Hepatic stellate cell (primary cell): ENCODE measurements around the gene MUC2.
"Not testable (repeated sequence)": the region's sequence is repeated elsewhere in the genome, so short reads cannot be mapped to it uniquely, and the experiment has no call there.

Experiments used
- DNase-seq: peaks from one replicate; pipeline ENCODE4 v3.0.0; 2011; ENCODE audit warnings: low spot score

The MUC2 gene

DNA sequence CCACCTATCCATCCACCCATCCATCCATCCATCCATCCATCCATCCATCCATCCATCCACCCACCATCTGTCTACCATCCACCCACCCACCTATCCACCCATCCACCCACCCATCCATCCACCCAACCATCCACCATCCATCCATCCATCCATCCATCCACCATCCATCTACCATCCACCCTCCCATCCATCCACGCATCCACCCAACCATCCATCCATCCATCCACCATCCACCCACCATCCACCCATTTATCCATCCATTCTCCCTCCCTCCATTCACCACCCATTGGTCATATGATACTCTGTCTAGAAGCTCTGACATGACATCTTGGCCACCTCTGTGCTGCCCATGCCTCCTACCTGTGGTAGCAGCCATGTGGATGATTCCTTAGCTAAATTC is 31.7 kb downstream of the MUC2 start:
- DNase-seq, result no peak

DNA sequence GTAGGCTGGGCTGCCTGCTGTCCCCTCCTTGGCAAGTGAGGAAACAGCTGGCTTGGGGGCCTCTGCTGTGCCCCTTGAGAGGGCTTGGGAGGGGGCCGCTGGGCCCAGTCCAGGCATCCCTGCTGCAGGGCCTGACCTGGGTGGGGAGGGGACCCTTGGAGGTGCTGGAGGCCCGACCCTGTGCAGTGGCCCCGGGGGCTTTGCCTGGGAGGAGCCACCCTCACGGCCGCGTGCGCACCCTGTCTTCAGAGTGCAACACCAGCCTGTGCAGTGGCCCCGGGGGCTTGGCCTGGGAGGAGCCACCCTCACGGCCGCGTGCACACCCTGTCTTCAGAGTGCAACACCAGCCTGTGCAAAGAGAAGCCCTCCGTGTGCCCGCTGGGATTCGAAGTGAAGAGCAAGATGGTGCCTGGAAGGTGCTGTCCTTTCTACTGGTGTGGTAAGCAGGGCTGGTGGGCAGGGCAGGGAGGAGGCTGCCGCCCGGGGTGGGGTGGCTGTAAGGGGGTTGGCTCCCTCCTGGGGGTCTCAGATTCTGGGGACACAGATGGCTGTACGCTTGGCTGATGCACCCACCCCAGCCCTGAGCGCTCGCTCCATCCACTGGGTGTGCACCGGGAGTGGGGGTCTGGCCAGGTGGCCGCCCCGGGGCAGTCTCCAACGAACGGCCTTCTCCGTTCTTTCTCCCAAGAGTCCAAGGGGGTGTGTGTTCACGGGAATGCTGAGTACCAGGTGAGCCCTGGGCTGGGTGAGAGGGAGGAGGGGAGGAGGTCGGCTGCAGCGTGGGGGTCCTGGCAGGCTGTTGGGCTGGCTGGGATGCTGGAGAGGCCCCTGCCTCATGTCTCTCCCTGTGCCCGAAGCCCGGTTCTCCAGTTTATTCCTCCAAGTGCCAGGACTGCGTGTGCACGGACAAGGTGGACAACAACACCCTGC is 32.9 kb downstream of the MUC2 start:
- DNase-seq, result no peak

DNA sequence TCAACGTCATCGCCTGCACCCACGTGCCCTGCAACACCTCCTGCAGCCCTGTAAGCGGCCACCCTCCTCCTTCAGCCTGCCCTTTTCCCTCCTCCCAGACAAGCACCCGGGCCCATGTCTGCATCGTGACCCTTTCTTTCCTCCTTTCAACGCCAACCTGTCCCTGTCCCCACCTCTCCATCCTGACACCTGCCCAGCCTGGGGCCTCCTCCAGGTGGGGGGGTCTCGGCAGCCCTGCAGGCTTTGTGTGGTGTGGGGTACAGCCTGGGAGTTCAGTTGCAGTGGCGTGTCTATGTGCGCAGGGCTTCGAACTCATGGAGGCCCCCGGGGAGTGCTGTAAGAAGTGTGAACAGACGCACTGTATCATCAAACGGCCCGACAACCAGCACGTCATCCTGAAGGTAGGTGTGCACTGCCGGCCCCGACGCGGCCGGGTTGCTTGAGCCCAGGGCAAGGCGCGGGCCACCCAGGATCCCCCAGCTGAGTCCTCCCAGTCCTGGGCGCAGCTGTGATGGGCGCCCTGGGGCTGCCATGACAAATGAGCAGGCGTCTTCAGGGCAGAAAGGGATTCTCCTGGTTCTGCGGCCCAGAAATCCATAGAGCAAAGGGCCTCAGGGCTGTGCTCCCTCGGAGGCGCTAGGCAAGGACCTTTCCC is 33.7 kb downstream of the MUC2 start:
- DNase-seq, result no peak

DNA sequence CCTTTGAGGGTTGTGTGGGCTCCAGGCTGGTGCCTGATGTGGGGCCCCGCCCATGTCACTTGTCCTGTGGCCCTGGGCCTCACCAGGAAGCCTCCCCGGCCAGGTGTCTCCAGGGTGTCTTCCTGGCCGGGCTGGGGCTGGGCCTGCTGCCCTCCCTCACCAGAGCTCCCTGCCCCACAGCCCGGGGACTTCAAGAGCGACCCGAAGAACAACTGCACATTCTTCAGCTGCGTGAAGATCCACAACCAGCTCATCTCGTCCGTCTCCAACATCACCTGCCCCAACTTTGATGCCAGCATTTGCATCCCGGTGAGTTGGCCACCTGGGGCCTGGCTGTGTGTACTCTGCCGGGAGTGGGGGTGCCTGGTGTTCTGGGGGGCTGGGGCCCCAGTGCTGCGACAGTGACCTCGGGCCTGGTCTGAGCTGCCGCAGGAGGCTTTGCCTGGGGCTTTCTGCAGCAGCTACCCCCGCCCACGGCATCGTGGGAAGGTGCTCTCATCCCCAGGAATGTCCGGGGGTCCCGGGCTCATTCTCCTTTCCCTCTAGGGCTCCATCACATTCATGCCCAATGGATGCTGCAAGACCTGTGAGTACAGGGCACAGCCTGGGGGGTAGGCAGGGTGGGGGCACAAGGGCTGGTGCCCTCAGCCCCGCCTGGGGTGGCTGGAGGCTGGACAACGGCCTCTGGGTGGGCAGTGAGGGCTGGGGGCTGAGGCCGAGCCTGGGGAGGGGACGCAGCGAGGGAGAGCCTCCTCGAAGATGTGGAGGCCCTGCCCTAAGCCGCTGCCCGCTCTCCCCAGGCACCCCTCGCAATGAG is 34.6 kb downstream of the MUC2 start:
- DNase-seq, result no peak

DNA sequence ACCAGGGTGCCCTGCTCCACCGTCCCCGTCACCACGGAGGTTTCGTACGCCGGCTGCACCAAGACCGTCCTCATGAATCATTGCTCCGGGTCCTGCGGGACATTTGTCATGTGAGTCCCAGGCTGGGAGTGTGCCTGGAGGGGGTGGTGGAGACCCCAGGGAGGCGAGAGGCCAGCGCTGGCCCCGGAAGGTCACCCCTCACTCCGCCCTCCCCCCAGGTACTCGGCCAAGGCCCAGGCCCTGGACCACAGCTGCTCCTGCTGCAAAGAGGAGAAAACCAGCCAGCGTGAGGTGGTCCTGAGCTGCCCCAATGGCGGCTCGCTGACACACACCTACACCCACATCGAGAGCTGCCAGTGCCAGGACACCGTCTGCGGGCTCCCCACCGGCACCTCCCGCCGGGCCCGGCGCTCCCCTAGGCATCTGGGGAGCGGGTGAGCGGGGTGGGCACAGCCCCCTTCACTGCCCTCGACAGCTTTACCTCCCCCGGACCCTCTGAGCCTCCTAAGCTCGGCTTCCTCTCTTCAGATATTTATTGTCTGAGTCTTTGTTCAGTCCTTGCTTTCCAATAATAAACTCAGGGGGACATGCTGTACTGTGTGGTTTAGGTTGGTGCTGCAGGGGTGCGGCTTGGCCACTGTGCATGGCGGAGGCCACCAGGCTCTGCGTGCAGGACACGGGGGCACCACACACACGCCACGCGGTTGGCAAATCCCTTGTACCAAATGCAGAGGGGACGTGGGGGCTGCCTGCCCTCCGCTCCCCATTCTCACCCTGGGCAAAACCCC is 35.4 kb downstream of the MUC2 start:
- no peak for DNase-seq

DNA sequence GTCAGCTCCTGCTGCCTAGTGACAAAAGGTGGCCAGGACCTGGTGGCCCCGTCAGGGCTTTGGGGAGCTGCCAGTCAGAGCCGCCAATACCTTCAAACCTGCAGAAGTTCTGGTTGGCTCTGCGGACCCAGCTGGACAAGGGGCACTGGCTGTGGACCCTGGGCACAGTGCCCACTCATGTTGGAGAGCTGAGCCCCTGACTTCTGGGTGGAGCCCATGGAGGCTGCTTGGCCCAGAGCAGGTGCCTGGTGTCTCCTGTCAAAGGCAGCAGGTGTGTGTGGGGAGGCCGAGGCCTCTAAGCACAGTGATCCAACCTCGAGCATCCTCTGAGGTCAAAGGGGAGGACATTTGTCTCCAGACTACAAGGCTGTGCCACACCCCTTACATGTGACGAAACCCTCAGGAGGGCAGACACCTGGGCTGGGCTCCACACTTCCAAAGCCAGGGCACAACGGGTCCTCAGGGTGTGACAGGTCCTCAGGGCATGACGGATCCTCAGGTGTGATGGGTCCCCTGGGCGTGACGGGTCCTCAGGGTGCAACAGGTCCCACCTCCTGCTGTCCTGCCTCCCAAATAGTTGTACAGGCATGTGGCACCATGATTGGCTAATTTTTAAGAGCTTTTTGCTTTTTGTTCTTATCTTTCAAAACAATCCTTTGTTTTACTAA is 37.0 kb downstream of the MUC2 start:
- no peak for DNase-seq

DNA sequence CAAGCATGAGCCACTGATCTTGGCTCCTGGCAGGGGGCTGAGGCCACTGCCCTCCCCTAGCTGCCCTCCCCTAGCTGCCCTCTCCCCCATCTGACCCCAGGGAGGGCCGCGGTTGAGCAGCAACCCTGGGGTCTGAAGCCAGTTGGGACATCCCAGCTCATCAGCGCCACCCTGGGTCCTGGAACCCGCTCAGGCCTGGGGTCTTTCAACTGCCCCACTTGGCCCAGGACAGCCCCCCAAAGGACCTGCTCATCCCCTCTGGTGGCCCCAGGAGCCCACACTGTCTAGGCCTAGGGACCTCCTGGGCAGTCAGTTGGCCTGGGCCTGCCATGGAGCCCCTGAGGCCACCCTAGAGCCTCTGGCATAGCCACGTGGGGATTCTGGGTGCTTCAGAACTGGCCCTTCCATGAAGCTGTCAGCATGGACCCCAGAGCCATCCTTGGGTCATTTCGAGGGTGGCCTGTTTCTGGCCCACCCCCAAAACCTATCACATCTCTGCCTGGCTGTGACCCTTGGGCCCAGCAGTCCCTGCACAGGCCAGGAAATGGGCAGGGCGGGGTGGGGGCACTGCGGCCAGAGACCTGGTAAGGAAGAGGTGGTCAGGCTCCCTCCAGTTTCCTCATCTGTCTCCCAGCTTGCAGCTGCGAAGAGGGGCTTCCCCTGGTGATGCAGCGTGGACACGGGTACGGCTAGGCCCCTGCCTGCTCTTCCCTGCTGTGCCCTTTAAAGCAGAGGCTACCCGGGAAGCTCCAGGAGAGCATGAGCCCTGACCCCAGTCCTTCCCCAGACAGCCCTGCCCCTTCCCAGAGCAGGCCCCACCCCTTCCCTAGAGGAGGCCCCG is 37.9 kb downstream of the MUC2 start:
- DNase-seq, result no peak

DNA sequence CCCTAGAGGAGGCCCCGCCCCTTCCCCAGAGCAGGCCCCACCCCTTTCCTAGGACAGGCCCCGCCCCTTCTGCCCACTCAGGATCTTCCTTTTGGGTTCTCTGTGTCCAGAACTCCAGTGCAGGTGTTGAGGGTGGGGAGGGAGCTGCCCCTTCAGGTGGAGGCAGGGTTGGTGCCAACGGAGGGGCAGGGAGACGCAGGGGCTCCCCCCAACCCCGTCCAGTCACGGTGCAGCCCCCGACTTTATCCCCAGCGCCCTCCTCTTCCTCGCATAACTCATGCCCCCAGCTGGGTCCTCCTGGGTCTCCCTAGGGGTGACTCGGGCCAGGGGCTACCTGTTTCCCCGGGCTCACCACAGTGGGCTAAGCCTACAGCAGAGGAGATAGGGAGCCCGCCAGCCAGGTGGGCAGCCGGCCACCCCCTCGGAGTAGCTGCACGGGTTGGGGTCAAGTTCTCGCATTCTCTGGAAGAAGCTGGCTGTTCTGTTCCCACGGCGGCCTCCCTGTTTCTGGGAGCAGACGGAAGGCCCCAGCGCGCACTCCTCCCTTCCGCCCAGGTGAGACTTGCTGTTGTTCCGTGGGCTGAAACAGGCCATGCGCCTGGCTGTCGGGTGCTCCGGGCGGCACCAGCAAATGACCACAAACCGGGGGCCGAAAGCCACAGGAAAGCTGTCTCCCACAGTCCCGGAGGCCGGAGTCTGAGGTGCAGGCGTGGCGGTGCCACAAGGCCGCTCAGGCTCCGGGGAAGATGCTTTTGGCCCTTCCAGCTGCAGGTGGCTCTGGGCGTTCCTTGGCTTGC is 38.9 kb downstream of the MUC2 start:
- DNase-seq, result no peak

DNA sequence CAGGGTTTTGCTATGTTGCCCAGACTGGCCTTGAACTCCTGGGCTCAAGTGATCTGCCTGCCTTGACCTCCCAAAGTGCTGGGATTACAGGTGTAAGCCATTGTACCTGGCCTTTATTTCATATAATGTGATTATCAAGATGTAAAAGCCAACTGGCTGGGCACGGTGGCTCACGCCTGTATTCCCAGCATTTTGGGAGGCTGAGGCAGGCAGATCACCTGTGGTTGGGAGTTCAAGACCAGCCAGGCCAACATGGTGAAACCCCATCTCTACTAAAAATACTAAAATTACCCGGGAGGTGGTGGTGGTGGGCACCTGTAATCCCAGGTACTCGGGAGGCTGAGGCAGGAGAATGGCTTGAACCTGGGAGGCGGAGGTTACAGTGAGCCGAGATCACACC is 40.6 kb downstream of the MUC2 start:
- DNase-seq, result not testable (repeated sequence)

DNA sequence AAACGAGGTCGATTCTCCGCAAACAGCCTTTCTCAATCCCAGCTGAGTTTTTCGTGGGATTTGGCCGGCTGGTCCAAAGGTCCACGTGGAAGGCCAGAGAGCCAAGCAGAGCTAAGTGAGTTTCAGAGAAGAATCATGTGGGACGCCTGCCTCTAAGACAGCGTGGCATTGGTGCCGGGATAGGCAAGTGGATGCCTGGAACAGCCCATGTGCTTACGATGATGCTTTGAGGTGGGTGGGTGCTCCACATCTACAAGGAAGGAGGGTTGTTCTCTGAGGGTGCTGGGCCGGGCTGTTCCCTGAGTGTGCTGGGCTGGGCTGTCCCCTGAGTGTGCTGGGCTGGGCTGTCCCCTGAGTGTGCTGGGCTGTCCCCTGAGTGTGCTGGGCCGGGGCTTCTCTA is 41.4 kb downstream of the MUC2 start:
- no peak for DNase-seq

DNA sequence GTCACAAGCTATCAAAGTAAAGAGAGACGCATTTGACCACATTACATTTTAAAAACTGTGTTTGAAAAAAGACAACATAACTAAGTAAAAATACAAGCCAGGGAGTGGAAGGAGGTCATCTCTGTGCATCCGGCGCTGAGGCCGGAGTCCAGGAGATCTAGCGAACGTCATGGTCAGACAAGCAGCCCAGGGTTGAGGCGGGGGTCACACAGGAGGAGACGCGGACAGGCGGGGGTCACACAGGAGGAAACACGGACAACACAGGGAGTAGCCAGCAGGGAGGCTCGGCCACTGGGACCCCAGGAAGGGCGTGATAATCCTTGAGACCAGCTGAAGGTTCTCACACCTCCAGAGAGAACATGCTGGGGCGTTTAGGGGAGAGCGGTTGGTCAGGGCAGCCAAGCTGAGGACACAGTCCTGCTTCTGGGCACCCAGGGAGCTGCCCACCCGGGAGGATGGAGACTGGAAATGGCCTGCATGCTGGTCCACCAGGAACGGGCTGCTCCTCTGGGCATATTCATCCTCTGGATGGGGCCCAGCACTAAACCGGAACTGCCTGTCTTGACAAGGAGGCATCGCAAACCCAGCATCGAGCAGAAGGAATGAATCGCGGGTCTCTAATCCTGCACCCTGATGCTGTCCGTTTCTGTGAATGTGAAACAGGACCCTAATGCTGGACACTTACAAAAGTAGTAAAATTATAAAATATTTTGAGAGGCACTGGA is 42.2 kb downstream of the MUC2 start:
- no peak for DNase-seq

DNA sequence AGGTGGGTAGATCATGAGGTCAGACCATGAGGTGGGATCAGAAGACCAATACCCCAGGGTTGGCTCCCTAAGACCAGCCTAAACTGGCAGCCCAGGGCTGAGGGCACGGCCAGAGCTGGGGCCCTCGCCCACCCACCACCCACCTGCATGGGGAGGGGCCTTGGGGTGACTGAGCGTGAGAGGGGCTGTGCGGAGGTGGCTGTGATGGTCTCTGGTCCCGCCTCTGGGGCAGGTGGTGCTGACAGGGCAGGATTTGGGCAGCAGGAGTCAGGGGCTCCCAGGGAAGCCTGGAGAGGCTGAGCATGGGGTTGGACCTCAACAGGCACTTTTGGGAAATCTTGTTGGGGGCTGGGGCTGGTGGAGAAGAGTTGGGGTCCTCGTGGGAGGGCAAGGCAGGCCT is 43.3 kb downstream of the MUC2 start:
- DNase-seq, result no peak

DNA sequence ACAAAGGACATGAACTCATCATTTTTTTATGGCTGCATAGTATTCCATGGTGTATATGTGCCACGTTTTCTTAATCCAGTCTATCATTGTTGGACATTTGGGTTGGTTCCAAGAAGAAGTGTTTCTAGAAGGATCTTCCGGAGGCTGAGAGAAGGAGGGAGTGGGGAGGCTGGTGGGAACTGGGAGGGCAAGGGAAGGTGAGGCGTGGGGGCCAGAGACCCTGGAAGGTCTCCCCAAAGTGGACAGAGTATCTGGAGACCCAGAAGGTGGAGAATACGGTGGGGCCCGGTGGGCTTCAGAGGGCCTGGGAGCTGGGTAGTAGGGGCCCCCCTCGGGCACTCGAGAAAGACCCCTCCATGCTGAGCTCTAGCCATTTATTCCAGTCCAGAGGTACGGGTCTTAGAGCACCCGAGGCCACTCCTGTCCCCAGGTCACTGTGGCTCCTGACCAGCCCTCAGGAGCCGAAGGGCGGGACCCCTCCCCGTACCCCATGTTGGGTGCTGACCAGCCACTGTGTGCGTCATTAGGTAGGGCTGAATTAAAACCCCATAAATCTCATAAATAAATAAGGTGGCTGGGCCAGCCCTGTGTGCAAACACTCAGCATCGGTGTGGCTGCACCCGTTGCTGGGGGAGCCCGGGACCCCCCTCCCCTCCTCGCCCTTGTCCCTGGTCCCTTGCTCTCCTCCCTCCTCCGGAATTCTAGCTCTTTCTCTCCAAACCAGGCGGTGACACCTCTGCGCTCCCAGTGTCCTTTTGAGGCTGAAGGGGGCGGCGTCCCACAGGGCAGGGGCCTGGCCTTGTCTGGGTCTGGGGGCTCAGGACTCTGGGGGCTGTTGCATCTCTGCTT is 44.3 kb downstream of the MUC2 start:
- DNase-seq, result no peak

DNA sequence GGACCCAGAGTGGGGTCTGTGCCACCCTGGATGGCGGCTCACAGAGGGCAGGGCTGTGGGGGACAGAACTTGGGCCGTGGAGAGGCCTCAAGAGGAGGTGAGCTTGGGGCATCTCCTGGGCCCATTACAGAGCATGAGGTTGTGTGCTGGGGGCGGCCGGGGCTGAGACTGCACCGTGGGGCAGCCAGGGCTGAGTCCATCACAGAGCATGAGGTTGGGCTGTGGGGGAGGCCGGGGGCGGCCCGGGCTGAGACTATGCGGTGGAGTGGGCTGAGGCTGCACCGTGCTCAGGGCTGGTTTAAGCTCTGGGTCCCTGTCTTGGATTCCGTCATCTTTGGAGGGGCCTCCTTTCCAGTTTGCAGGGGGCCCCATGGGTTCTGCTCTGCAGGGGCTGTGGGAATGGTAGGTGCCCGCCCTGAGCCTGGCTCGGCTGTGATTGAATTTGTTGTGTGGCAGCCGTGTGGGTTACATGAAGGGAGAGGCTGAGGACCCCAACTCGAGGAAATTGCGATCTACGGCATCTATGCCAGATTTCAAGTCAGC is 45.0 kb downstream of the MUC2 start:
- DNase-seq, result no peak

DNA sequence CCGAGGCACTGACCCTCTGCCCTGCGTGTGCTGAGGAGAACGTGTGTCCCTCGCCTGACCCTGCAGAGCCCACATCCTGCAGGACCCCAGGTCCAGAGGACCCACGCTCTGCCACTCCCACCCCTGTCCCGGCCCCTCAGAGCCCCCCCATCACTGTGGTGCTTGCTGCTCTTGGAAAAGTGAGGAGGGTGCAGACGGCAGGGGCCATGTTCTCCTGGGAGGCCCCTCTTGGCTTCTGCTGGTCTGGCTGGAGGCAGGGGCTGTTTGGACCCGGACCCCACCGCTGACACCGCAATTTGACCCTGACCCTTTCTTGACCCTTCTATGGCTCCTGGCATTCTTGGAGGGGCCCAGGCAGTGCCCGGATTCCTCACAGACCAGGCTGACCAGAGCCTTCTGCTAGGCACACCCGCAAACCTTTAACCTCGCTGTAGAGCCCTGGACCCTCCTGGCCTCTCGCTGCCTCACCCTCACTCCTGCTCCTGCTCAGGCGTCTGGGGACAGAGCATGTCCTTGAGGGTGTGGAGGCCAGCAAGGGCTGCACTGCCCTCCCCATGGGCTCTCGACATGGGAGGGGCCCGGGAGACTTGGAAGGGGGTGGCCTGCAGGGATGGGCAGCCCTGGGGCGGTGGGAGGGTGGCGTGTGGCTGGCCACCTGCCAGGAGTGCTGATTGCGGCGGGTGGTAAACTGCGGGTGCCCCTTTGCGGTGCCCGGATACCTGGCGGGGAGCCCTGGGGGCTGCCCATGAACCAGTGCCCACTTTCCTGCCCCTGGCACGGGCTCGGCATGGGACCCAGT is 46.1 kb downstream of the MUC2 start:
- no peak for DNase-seq

DNA sequence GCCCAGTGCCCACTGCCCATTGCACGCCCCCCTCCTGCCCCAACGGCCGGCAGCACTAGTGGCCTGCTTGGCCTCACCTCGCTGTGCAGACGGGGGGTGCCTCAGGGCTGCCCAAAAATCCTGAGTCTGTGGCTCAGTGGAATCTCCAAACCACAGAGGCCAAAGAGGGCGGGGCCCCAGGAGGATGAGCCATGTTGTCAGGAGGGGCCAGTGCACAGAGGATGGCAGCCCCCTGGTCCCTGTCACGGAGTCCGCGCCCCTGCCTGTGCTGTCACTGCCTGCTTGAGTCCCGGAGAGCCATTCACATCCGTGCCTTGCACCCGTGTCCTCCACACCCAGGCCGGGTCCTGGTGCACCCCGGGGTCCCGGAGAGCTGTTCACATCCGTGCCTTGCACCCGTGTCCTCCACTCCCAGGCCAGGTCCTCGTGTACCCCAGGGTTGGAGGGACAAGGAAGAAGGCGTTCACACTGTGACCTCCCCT is 46.7 kb downstream of the MUC2 start:
- DNase-seq, result no peak
